Activated T-cell treated with anti-CD3 and anti-CD28 coated beads for 48 hours (primary cell): Measurements from ENCODE around the gene RIMBP3B.
A peak's percentile ranks its signal among the peaks of the same experiment; 100 is the strongest.
"Not testable (repeated sequence)": the region's sequence is repeated elsewhere in the genome, so short reads cannot be mapped to it uniquely, and the experiment has no call there.

Source experiments
- DNase-seq: peaks from one replicate; pipeline ENCODE4 v3.0.0-alpha.2; 2020; ENCODE audit warnings: low read depth

The RIMBP3B gene

GRCh38 chr22:21416375-21416774, 32.8 kb downstream of the RIMBP3B start:
- not testable (repeated sequence) for DNase-seq

GRCh38 chr22:21417227-21417746, 33.7 kb downstream of the RIMBP3B start, which contains the start of gene HIC2:
HIC2 (plus strand) TSS chr22:21417371; CDS start chr22:21442832, 25,461 bp downstream.
- not testable (repeated sequence) for DNase-seq

GRCh38 chr22:21417853-21418252, 34.3 kb downstream of the RIMBP3B start:
- peak; percentile 29 for DNase-seq

GRCh38 chr22:21418974-21419638, 35.6 kb downstream of the RIMBP3B start:
- DNase-seq: not testable (repeated sequence)

GRCh38 chr22:21420180-21420763, 36.7 kb downstream of the RIMBP3B start:
- not testable (repeated sequence) for DNase-seq

- not testable (repeated sequence) for DNase-seq
Observed at GRCh38 chr22:21424084-21424709, 40.6 kb downstream of the RIMBP3B start.

GRCh38 chr22:21434378-21435233, 51.1 kb downstream of the RIMBP3B start:
- DNase-seq: not testable (repeated sequence)

GRCh38 chr22:21435998-21436810, 52.7 kb downstream of the RIMBP3B start:
- not testable (repeated sequence) for DNase-seq

- DNase-seq: not testable (repeated sequence)
Observed at GRCh38 chr22:21438013-21438412, 54.5 kb downstream of the RIMBP3B start.
